GM12878 (cell line): ENCODE data around the gene PI4KA. TPM values are rescaled to one million over a fixed set of nuclear protein-coding genes. Genes with fewer than 3 reads are reported as not detected.

Experiments
- ATAC-seq: fragments of 200-7000 bp; cut with Tn5 transposase; 3 replicates; pipeline ENCODE4 v1.9.1; 2020; ENCODE audit warnings: mild to moderate bottlenecking, moderate library complexity
- BruUV-seq: library from RNA; stranded (reverse); fragments of 400-500 nt; replicated peaks from 2 replicates; lab custom pipeline; 2021; lab: Mats Ljungman, UMichigan
- CTCF ChIA-PET: fragments of 300-600 bp; sonication (Branson Sonifier 250); formaldehyde crosslinking; extraction: SDS; loops from one replicate; lab custom pipeline; 2021; ENCODE audit warnings: inconsistent platforms; lab: Yijun Ruan, JAX
- POLR2A ChIA-PET: fragments of 350-600 bp; formaldehyde crosslinking; extraction: SDS; loops from one replicate; lab custom pipeline; 2021; ENCODE audit warnings: inconsistent platforms; lab: Charles Lee
- RAD21 ChIA-PET: fragments of 300-600 bp; sonication (Branson Sonifier 250); formaldehyde crosslinking; loops from one replicate; lab custom pipeline; 2023; ENCODE audit warnings: antibody characterized with exemption; ENCODE audit not compliant: unreplicated experiment; lab: Charles Lee
- SMC1A ChIA-PET: fragments of 300-600 bp; sonication (Branson Sonifier 250); formaldehyde crosslinking; loops from one replicate; lab custom pipeline; 2023; ENCODE audit not compliant: unreplicated experiment, uncharacterized antibody; lab: Charles Lee
- DNase-seq: peaks from one replicate; pipeline ENCODE4 v3.0.0-alpha.2; 2011; ENCODE audit warnings: low read depth, low spot score
- FAIRE-seq: peaks from 3 replicates; lab custom pipeline; 2011; peaks lifted over from hg19 to GRCh38; lab: Jason Lieb, UNC
- H2AFZ ChIP-seq: 2 replicates; pipeline ENCODE4 v1.6.0; 2011; ENCODE audit warnings: low read depth, low read length, control low read depth; ENCODE audit not compliant: control insufficient read depth
- H3K27ac ChIP-seq: 2 replicates; pipeline ENCODE4 v1.5.1; 2011; ENCODE audit warnings: control low read depth; ENCODE audit not compliant: control insufficient read depth, insufficient read depth
- H3K27me3 ChIP-seq, 2 experiments: replicated peaks in 1 of 2; 2 replicates each; pipeline versions ENCODE4 v1.6.0 to v1.6.1; 2011; ENCODE audit warnings: low read length in 1 of 2; ENCODE audit not compliant: control insufficient read depth in 2 of 2, insufficient read depth in 2 of 2
- H3K36me3 ChIP-seq, 2 experiments: 2 replicates each; pipeline ENCODE4 v1.5.1; 2011; ENCODE audit warnings: low read length in 1 of 2; ENCODE audit not compliant: control insufficient read depth in 2 of 2, insufficient read depth in 2 of 2
- H3K4me1 ChIP-seq: 2 replicates; pipeline ENCODE4 v1.6.1; 2011; ENCODE audit warnings: mild to moderate bottlenecking, low read length, moderate library complexity, mixed read lengths; ENCODE audit not compliant: control insufficient read depth, insufficient read depth
- H3K4me2 ChIP-seq: 2 replicates; pipeline ENCODE4 v1.6.0; 2011; ENCODE audit warnings: control low read depth; ENCODE audit not compliant: control insufficient read depth, insufficient read depth
- H3K4me3 ChIP-seq: fragments of 200-600 bp; sonication (generic); 2 replicates; pipeline ENCODE4 v1.5.1; 2016
- H3K79me2 ChIP-seq: 2 replicates; pipeline ENCODE4 v1.6.0; 2011; ENCODE audit warnings: low read length; ENCODE audit not compliant: control insufficient read depth, insufficient read depth
- H3K9ac ChIP-seq: 2 replicates; pipeline ENCODE4 v1.8.0; 2011; ENCODE audit warnings: low read length, control low read depth, mixed read lengths; ENCODE audit not compliant: control insufficient read depth, insufficient read depth
- H3K9me3 ChIP-seq: replicated peaks from 3 replicates; pipeline ENCODE4 v1.5.1; 2011; ENCODE audit warnings: mild to moderate bottlenecking, low read length; ENCODE audit not compliant: control insufficient read depth, insufficient read depth
- H4K20me1 ChIP-seq: 2 replicates; pipeline ENCODE4 v1.6.0; 2011; ENCODE audit not compliant: control insufficient read depth, insufficient read depth
- HDGF ChIP-seq: fragments of 450-650 bp; IDR thresholded peaks from 2 replicates; pipeline ENCODE4 v1.6.1; 2016; ENCODE audit warnings: antibody characterized with exemption
- IKZF2 ChIP-seq, 2 experiments: fragments of 450-650 bp; IDR thresholded peaks; 2 replicates each; pipeline ENCODE4 v1.6.1; 2017; ENCODE audit warnings: mild to moderate bottlenecking in 2 of 2, moderate library complexity in 2 of 2
- NFXL1 ChIP-seq: fragments of 450-650 bp; IDR thresholded peaks from 2 replicates; pipeline ENCODE4 v1.6.1; 2017; ENCODE audit warnings: antibody characterized with exemption, mild to moderate bottlenecking, borderline replicate concordance
- PML ChIP-seq: IDR thresholded peaks from 2 replicates; pipeline ENCODE4 v1.6.1; 2012; ENCODE audit warnings: low read length, inconsistent platforms
- SIN3A ChIP-seq: IDR thresholded peaks from 2 replicates; pipeline ENCODE4 v1.6.1; 2012; ENCODE audit warnings: low read depth, low read length, improper control_type of control experiment
- WGBS: methylation state at CpG from one replicate; pipeline ENCODE4 v1.1.6; 2016; ENCODE audit warnings: low lambda C conversion rate; ENCODE audit not compliant: insufficient replicate concordance, insufficient coverage; ENCODE audit errors: missing lambda C conversion rate; 5-methylcytosine and 5-hydroxymethylcytosine counted together
- in situ Hi-C: fragments of 300-500 bp; cut with MboI; formaldehyde crosslinking; loops from 9 replicates; pipeline ENCODE4 v1.14.3; 2018; ENCODE audit warnings: mixed read lengths
- intact Hi-C: fragments of 100-400 bp; cut with micrococcal nuclease; formaldehyde crosslinking; loops from one replicate; pipeline ENCODE4 v1.14.2; 2022; ENCODE audit not compliant: unreplicated experiment
- polyA plus RNA-seq, 11 experiments: library from polyadenylated mRNA; depleted of rRNA in 4 of 11; unstranded in 6 of 11; stranded (reverse) in 5 of 11; fragments of >200 nt; fragmentation: Nextera tagmentation in 4 of 11; fragmentation: Illumina TruSeq in 1 of 11; extraction: Ambion mirVana in 4 of 11; extraction: Trizol in 1 of 11; gene quantifications; 1 replicate in 1 of 11; 2 replicates in 10 of 11; pipeline versions ENCODE4 v1.2.1 to v1.2.3, GENCODE V29; 2011 to 2016; ENCODE audit warnings: inconsistent platforms in 2 of 11, missing spikeins in 2 of 11, low read depth in 1 of 11
- total RNA-seq, 4 experiments: library from RNA; depleted of rRNA in 3 of 4; stranded (reverse); fragments of >200 nt in 3 of 4; fragmentation: Illumina TruSeq in 1 of 4; extraction: Trizol in 1 of 4; gene quantifications; 2 replicates each; pipeline versions ENCODE4 v1.2.1 to v1.2.3, GENCODE V29; 2013 to 2021
- TF ChIP-seq, protein P1 (sequence below): fragments of 450-650 bp; IDR thresholded peaks from 2 replicates; pipeline ENCODE4 v1.6.1; 2018; ENCODE audit warnings: mild to moderate bottlenecking, low read depth, moderate library complexity; ENCODE audit not compliant: partially characterized antibody
- TF ChIP-seq, protein P2 (sequence below): IDR thresholded peaks from 2 replicates; pipeline ENCODE4 v1.6.1; 2012; ENCODE audit warnings: mild to moderate bottlenecking, low read depth, low read length
- TF ChIP-seq, protein P3 (sequence below): fragments of 450-650 bp; IDR thresholded peaks from 2 replicates; pipeline ENCODE4 v1.6.1; 2017; ENCODE audit warnings: low read depth, mild to moderate bottlenecking, moderate library complexity

Gene PI4KA
- total and polyA plus RNA-seq, 10 of the 15 experiments (the other 5 are each of a cell fraction or from before 2014, with no cell fraction given) = 4.2 to 78.4 (median 42.1) TPM

DNA sequence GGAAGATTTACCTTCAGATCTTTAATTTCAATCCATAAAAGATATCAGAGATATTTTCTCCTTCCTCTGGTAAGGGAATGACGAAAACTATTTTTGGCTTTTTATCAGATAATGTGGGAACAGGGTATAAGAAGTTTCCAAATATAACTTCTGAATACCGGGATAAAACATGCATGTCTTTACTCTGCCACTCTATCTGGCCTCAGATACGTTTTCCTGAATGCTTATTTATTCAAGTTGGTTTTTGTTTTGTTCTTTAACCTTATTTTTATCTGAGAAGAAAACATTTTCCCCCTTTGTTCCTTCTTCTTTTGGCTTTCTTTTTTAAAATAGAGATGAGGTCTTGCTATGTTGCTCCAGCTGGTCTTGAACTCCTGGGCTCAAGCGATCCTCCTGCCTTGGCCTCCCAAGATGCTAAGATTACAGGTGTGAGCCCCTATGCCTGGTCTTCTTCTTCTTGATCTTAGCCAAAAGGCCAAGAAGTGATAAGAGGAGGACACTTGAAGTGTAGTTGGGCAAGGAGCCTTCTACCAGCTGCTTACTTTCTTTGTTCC, 83.2 kb downstream of the PI4KA start:
- in situ Hi-C loops = no loop called here
- BruUV-seq = no TSS peak
- no peak for TF ChIP-seq NFXL1
- no peak for TF ChIP-seq SIN3A
- no peak for TF ChIP-seq IKZF2 (IDR thresholded peaks at IDR 0.05)
- TF ChIP-seq, protein P1, sequence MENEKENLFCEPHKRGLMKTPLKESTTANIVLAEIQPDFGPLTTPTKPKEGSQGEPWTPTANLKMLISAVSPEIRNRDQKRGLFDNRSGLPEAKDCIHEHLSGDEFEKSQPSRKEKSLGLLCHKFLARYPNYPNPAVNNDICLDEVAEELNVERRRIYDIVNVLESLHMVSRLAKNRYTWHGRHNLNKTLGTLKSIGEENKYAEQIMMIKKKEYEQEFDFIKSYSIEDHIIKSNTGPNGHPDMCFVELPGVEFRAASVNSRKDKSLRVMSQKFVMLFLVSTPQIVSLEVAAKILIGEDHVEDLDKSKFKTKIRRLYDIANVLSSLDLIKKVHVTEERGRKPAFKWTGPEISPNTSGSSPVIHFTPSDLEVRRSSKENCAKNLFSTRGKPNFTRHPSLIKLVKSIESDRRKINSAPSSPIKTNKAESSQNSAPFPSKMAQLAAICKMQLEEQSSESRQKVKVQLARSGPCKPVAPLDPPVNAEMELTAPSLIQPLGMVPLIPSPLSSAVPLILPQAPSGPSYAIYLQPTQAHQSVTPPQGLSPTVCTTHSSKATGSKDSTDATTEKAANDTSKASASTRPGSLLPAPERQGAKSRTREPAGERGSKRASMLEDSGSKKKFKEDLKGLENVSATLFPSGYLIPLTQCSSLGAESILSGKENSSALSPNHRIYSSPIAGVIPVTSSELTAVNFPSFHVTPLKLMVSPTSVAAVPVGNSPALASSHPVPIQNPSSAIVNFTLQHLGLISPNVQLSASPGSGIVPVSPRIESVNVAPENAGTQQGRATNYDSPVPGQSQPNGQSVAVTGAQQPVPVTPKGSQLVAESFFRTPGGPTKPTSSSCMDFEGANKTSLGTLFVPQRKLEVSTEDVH = no peak
- TF ChIP-seq, protein P2, sequence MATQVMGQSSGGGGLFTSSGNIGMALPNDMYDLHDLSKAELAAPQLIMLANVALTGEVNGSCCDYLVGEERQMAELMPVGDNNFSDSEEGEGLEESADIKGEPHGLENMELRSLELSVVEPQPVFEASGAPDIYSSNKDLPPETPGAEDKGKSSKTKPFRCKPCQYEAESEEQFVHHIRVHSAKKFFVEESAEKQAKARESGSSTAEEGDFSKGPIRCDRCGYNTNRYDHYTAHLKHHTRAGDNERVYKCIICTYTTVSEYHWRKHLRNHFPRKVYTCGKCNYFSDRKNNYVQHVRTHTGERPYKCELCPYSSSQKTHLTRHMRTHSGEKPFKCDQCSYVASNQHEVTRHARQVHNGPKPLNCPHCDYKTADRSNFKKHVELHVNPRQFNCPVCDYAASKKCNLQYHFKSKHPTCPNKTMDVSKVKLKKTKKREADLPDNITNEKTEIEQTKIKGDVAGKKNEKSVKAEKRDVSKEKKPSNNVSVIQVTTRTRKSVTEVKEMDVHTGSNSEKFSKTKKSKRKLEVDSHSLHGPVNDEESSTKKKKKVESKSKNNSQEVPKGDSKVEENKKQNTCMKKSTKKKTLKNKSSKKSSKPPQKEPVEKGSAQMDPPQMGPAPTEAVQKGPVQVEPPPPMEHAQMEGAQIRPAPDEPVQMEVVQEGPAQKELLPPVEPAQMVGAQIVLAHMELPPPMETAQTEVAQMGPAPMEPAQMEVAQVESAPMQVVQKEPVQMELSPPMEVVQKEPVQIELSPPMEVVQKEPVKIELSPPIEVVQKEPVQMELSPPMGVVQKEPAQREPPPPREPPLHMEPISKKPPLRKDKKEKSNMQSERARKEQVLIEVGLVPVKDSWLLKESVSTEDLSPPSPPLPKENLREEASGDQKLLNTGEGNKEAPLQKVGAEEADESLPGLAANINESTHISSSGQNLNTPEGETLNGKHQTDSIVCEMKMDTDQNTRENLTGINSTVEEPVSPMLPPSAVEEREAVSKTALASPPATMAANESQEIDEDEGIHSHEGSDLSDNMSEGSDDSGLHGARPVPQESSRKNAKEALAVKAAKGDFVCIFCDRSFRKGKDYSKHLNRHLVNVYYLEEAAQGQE = no peak
- TF ChIP-seq, protein P3, sequence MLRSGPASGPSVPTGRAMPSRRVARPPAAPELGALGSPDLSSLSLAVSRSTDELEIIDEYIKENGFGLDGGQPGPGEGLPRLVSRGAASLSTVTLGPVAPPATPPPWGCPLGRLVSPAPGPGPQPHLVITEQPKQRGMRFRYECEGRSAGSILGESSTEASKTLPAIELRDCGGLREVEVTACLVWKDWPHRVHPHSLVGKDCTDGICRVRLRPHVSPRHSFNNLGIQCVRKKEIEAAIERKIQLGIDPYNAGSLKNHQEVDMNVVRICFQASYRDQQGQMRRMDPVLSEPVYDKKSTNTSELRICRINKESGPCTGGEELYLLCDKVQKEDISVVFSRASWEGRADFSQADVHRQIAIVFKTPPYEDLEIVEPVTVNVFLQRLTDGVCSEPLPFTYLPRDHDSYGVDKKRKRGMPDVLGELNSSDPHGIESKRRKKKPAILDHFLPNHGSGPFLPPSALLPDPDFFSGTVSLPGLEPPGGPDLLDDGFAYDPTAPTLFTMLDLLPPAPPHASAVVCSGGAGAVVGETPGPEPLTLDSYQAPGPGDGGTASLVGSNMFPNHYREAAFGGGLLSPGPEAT = no peak
- no peak for TF ChIP-seq PML
- no peak for TF ChIP-seq HDGF
- TF ChIP-seq, all 136 proteins: peak for 0

More for the DNA sequence above, 83.2 kb downstream of the PI4KA start:
- Histone ChIP-seq H3K9me3 (no peaks in the 10 kb centered on the region), H3K27me3 (no peaks in the 10 kb centered on the region), H3K36me3 (peaks cover 0 to 2% of the 10 kb centered on the region in 2 experiments; a peak in 2 of 4 replicates), H3K4me2 (no peak overlapping the region), H3K4me3 (no peak overlapping the region), H3K79me2 (no peaks in the 10 kb centered on the region), H3K4me1 (no peaks in the 10 kb centered on the region), H3K27ac (no peak overlapping the region), H2AFZ (no peak overlapping the region), H4K20me1 (no peaks in the 10 kb centered on the region), H3K9ac (no peak overlapping the region)
- 98% methylated on average over 4 of the region's 4 CpGs for whole genome bisulfite sequencing
- ChIA-PET POLR2A (no interaction called here), RAD21 (no interaction called here), SMC1A (interaction anchor here (0.9 kb wide), 1 partner anchor 26 kb away, joined by 3 read pairs; no protein-coding TSS in a partner anchor), CTCF (no interaction called here)
- ATAC-seq = no peak
- no peak for DNase-seq
- intact Hi-C loops = no loop called here
- no peak for FAIRE-seq
